ENCODE data around the gene FYN.

FYN gene

GRCh38 chr6:111661541-111662061 is 211.7 kb downstream of the FYN start:
- Histone ChIP-seq H3K36me3 (ENCODE audit: low read length) (no peaks in the 10 kb centered on the region), H3K9me2 (replicated peaks; ENCODE audit: insufficient read depth, low read length) (no peaks in the 10 kb centered on the region), H4K20me1 (ENCODE audit: low read depth, low read length) (no peaks in the 10 kb centered on the region), H3K9me3 (ENCODE audit: insufficient read depth, low read length) (no peaks in the 10 kb centered on the region), H3K27ac (ENCODE audit: low read depth, low read length) (no peak overlapping the region), H2AFZ (ENCODE audit: low read depth, low read length, severe bottlenecking) (no peak overlapping the region), H3F3A (ENCODE audit: insufficient read depth) (no peaks in the 10 kb centered on the region), H3K4me2 (ENCODE audit: low read depth, low read length, poor library complexity, severe bottlenecking) (no peak overlapping the region), H3K27me3 (ENCODE audit: low read length) (no peaks in the 10 kb centered on the region), H3K4me3 (ENCODE audit: insufficient read depth, low read length, poor library complexity, severe bottlenecking) (no peak overlapping the region), H3K9ac (ENCODE audit: low read length) (no peak overlapping the region), H3K79me2 (ENCODE audit: insufficient read depth, low read length) (no peaks in the 10 kb centered on the region)
- TF ChIP-seq EZH2phosphoT487 (conservative IDR thresholded peaks at IDR 0.05; ENCODE audit: low read length) (no peak), CTCF (IDR thresholded peaks at IDR 0.05; ENCODE audit: insufficient read depth, low read length, poor library complexity, severe bottlenecking) (no peak)

GRCh38 chr6:111660531-111660930 is 212.7 kb downstream of the FYN start:
- H3K27me3 ChIP-seq (ENCODE audit: low read length), result no peaks in the 10 kb centered on the region
- no peak overlapping the region for H2AFZ ChIP-seq (ENCODE audit: low read depth, low read length, severe bottlenecking)
- no peaks in the 10 kb centered on the region for H3F3A ChIP-seq (ENCODE audit: insufficient read depth)
- TF ChIP-seq CTCF (IDR thresholded peaks at IDR 0.05; ENCODE audit: insufficient read depth, low read length, poor library complexity, severe bottlenecking), result no peak
- TF ChIP-seq EZH2phosphoT487 (conservative IDR thresholded peaks at IDR 0.05; ENCODE audit: low read length), result no peak
- H3K4me2 ChIP-seq (ENCODE audit: low read depth, low read length, poor library complexity, severe bottlenecking), result no peak overlapping the region
- no peak overlapping the region for H3K27ac ChIP-seq (ENCODE audit: low read depth, low read length)
- H3K9me3 ChIP-seq (ENCODE audit: insufficient read depth, low read length), result no peaks in the 10 kb centered on the region
- H3K9ac ChIP-seq (ENCODE audit: low read length), result no peak overlapping the region
- no peaks in the 10 kb centered on the region for H3K79me2 ChIP-seq (ENCODE audit: insufficient read depth, low read length)
- H3K36me3 ChIP-seq (ENCODE audit: low read length), result no peaks in the 10 kb centered on the region
- no peak overlapping the region for H3K4me3 ChIP-seq (ENCODE audit: insufficient read depth, low read length, poor library complexity, severe bottlenecking)
- no peaks in the 10 kb centered on the region for H3K9me2 ChIP-seq (replicated peaks; ENCODE audit: insufficient read depth, low read length)
- no peaks in the 10 kb centered on the region for H4K20me1 ChIP-seq (ENCODE audit: low read depth, low read length)

DNA sequence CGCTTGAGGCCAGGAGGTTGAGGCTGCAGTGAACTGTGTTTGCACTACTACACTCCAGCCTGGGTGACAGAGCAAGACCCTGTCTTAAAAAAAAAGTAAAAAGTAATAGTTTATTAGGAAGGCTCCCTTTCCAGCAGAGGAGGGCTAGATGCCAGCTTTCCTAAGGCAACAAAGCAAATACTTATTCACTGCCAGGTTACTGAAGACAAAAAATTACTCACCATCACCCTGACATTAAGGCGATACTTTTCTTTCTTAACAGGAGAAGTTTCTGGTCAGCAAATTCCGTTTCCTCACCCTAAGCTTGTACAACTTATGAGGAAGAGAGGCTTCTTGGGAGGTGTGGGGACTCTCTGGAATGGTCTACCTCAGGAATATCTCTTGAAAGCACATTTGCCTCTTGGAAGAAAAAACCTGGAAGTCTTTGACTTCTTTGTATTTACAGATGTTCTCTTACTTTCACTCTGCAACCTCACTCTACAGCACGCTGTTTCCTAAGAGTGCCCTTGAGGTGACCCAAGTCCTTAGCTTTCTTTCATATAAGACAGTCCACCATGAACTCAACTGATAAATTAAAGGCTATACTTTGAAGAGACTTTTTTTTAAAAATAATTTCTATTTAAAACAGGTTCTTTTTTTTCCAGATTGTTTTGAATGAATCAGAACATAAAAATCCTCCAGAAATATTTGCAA is 214.6 kb downstream of the FYN start:
- H3F3A ChIP-seq (ENCODE audit: insufficient read depth), result no peaks in the 10 kb centered on the region
- no peak overlapping the region for H2AFZ ChIP-seq (ENCODE audit: low read depth, low read length, severe bottlenecking)
- H3K9me2 ChIP-seq (replicated peaks; ENCODE audit: insufficient read depth, low read length), result no peaks in the 10 kb centered on the region
- H3K27me3 ChIP-seq (ENCODE audit: low read length), result no peaks in the 10 kb centered on the region
- no peaks in the 10 kb centered on the region for H3K36me3 ChIP-seq (ENCODE audit: low read length)
- TF ChIP-seq CTCF (IDR thresholded peaks at IDR 0.05; ENCODE audit: insufficient read depth, low read length, poor library complexity, severe bottlenecking) (no peak), EZH2phosphoT487 (conservative IDR thresholded peaks at IDR 0.05; ENCODE audit: low read length) (no peak)
- H4K20me1 ChIP-seq (ENCODE audit: low read depth, low read length), result no peaks in the 10 kb centered on the region
- no peak overlapping the region for H3K4me3 ChIP-seq (ENCODE audit: insufficient read depth, low read length, poor library complexity, severe bottlenecking)
- no peak overlapping the region for H3K27ac ChIP-seq (ENCODE audit: low read depth, low read length)
- no peak overlapping the region for H3K9ac ChIP-seq (ENCODE audit: low read length)
- no peak overlapping the region for H3K4me2 ChIP-seq (ENCODE audit: low read depth, low read length, poor library complexity, severe bottlenecking)
- no peaks in the 10 kb centered on the region for H3K9me3 ChIP-seq (ENCODE audit: insufficient read depth, low read length)
- no peaks in the 10 kb centered on the region for H3K79me2 ChIP-seq (ENCODE audit: insufficient read depth, low read length)

Measured in SU-DHL-6 (cell line).